NCI-H187 treated with DMSO at 0.1 percent for 48 hours (cell line): Measurements from ENCODE around the gene MAN1A1.

Experiments used
- DNase-seq: peaks from one replicate; lab custom pipeline; 2025; lab: John Stamatoyannopoulos, UW

MAN1A1 gene

GRCh38 chr6:119325559-119326265 is 23.8 kb downstream of the MAN1A1 start:
- DNase-seq, result no peak

GRCh38 chr6:119324718-119325117 is 24.8 kb downstream of the MAN1A1 start:
- DNase-seq, result no peak

- DNase-seq, result no peak
Observed at GRCh38 chr6:119323931-119324330, 25.6 kb downstream of the MAN1A1 start.

GRCh38 chr6:119323478-119323877 is 26.1 kb downstream of the MAN1A1 start:
- DNase-seq, result no peak

GRCh38 chr6:119322715-119323350 is 26.7 kb downstream of the MAN1A1 start:
- DNase-seq, result no peak

GRCh38 chr6:119322034-119322433 is 27.5 kb downstream of the MAN1A1 start:
- no peak for DNase-seq

- no peak for DNase-seq
Observed at GRCh38 chr6:119319694-119320093, 29.9 kb downstream of the MAN1A1 start.

GRCh38 chr6:119318730-119319129 is 30.8 kb downstream of the MAN1A1 start:
- no peak for DNase-seq

- no peak for DNase-seq
Observed at GRCh38 chr6:119318176-119318575, 31.4 kb downstream of the MAN1A1 start.

GRCh38 chr6:119317007-119317406 is 32.6 kb downstream of the MAN1A1 start:
- DNase-seq, result no peak

- no peak for DNase-seq
Observed at GRCh38 chr6:119314885-119315272, 34.7 kb downstream of the MAN1A1 start.

GRCh38 chr6:119313937-119314884 is 35.4 kb downstream of the MAN1A1 start:
- no peak for DNase-seq

GRCh38 chr6:119312875-119313338 is 36.7 kb downstream of the MAN1A1 start:
- DNase-seq, result no peak

- no peak for DNase-seq
Observed at GRCh38 chr6:119312441-119312840, 37.1 kb downstream of the MAN1A1 start.

- DNase-seq, result no peak
Observed at GRCh38 chr6:119311514-119312142, 37.9 kb downstream of the MAN1A1 start.

GRCh38 chr6:119310486-119311036 is 39.0 kb downstream of the MAN1A1 start:
- DNase-seq, result no peak

GRCh38 chr6:119308991-119309657 is 40.4 kb downstream of the MAN1A1 start:
- DNase-seq, result no peak

- no peak for DNase-seq
Observed at GRCh38 chr6:119308048-119308570, 41.5 kb downstream of the MAN1A1 start.

GRCh38 chr6:119307056-119307455 is 42.5 kb downstream of the MAN1A1 start:
- no peak for DNase-seq

GRCh38 chr6:119306396-119306968 is 43.1 kb downstream of the MAN1A1 start:
- no peak for DNase-seq
